Lower leg skin (tissue), 4 donors: ENCODE measurements around the gene MAPK8. TPM values are rescaled to one million over a fixed set of nuclear protein-coding genes. Genes with fewer than 3 reads are reported as not detected.

Source experiments
- DNase-seq, 2 donors: peaks; one replicate each; pipeline ENCODE4 v3.0.0-alpha.2; 2019; ENCODE audit warnings: low spot score in 2 of 2
- H3K4me3 ChIP-seq: fragments of 200-600 bp; sonication (generic); 2 replicates; pipeline ENCODE4 v1.5.1; 2017; ENCODE audit warnings: mild to moderate bottlenecking, low read depth; ENCODE audit not compliant: poor library complexity, severe bottlenecking
- POLR2A ChIP-seq, 2 donors: fragments of 450-650 bp; IDR thresholded peaks; one replicate each; pipeline ENCODE4 v1.6.1; 2016 to 2017; ENCODE audit warnings: antibody characterized with exemption in 2 of 2, mild to moderate bottlenecking in 1 of 2, moderate library complexity in 1 of 2
- WGBS, 2 donors: methylation state at CpG; one replicate each; pipeline ENCODE4 v1.1.5; 2018; 5-methylcytosine and 5-hydroxymethylcytosine counted together
- intact Hi-C: fragments of 100-400 bp; cut with DNase I; formaldehyde crosslinking; loops from one replicate; pipeline ENCODE4 v1.15.0; 2023; ENCODE audit warnings: low total_unique reads
- total RNA-seq, 4 donors: library from RNA; depleted of rRNA; stranded (reverse); fragments of >200 nt; gene quantifications; one replicate each; pipeline ENCODE4 v1.1.0, GENCODE V29; 2016
- TF ChIP-seq, protein P1 (sequence below), 3 donors: fragments of 450-650 bp; IDR thresholded peaks; one replicate each; pipeline ENCODE4 v1.5.1; 2016; ENCODE audit warnings: antibody characterized with exemption in 3 of 3, mild to moderate bottlenecking in 3 of 3, moderate library complexity in 2 of 3

Gene MAPK8
- total RNA-seq, 4 donors from 2014 or later, result 26.7 to 58.6 (median 44.0) TPM

- intact Hi-C loops, result no loop called here
- TF ChIP-seq, protein P1, sequence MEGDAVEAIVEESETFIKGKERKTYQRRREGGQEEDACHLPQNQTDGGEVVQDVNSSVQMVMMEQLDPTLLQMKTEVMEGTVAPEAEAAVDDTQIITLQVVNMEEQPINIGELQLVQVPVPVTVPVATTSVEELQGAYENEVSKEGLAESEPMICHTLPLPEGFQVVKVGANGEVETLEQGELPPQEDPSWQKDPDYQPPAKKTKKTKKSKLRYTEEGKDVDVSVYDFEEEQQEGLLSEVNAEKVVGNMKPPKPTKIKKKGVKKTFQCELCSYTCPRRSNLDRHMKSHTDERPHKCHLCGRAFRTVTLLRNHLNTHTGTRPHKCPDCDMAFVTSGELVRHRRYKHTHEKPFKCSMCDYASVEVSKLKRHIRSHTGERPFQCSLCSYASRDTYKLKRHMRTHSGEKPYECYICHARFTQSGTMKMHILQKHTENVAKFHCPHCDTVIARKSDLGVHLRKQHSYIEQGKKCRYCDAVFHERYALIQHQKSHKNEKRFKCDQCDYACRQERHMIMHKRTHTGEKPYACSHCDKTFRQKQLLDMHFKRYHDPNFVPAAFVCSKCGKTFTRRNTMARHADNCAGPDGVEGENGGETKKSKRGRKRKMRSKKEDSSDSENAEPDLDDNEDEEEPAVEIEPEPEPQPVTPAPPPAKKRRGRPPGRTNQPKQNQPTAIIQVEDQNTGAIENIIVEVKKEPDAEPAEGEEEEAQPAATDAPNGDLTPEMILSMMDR (IDR thresholded peaks at IDR 0.05), result no peak
- H3K4me3 ChIP-seq, result no peak overlapping the region
- DNase-seq, result no peak
- WGBS, 2 donors, result 89 to 95% methylated on average over 4 of the region's 4 CpGs
Observed at GRCh38 chr10:48316236-48316635, 9.8 kb downstream of the MAPK8 start.

DNA sequence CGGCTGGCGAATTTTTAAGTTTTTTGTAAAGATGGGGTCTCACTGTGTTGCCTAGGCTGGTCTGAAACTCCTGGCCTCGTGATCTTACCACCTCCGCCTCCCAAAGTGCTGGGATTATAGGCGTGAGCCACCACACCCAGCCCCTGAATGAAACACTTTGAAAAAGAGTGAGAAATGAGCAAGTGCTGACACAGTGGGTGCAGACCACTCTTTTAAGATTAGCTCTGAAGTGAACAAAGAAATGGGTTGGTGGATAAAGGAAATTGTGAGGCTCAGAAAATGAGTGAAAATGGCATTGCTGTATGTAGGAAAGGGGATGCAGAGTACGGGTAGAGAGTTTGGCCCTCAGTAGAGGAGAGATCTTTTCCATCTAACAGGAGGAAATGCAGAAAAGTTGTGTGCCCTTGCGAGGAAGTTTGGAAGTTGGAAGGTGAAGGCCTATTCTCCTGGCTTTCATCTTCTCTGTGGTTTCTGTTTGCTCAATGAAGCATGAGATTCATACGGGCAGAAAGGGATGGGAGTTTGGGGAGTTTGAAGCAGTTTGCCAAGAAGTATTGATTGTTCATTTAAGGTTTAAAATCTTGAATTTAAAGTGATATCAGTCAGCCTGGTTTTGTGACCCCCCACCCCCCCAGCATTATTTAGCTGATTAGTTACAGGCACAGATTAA is 11.0 kb downstream of the MAPK8 start:
- no peak for DNase-seq
- H3K4me3 ChIP-seq, result no peak overlapping the region
- WGBS, 2 donors, result 91 to 95% methylated on average over 8 of the region's 8 CpGs
- TF ChIP-seq POLR2A (IDR thresholded peaks at IDR 0.05), result no peak
- TF ChIP-seq, protein P1 (IDR thresholded peaks at IDR 0.05), result no peak
- intact Hi-C loops, result no loop called here

DNA sequence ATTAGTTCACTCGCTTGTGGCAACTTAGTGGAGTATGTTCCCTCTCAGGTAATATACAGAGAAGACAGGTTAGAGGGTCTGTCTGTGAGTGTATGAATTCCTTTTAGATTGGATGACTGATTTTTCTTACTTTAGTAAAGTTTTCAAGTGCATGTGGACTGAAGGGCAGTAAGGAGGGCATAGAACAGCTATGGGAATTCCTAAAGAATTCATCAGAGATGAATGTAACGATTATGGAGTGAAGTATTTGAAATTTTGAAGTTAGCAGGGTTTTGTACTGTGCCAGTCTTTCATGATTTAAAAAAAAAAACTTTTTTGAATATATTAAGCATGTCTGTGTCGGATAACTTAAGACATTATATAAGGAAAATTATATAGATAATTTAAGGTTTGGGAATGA is 15.5 kb downstream of the MAPK8 start:
- DNase-seq, result no peak
- TF ChIP-seq, protein P1 (IDR thresholded peaks at IDR 0.05), result no peak
- no peak for TF ChIP-seq POLR2A (IDR thresholded peaks at IDR 0.05)
- 88 to 96% methylated on average over 3 of the region's 3 CpGs for WGBS, 2 donors
- intact Hi-C loops, result no loop called here
- no peak overlapping the region for H3K4me3 ChIP-seq

DNA sequence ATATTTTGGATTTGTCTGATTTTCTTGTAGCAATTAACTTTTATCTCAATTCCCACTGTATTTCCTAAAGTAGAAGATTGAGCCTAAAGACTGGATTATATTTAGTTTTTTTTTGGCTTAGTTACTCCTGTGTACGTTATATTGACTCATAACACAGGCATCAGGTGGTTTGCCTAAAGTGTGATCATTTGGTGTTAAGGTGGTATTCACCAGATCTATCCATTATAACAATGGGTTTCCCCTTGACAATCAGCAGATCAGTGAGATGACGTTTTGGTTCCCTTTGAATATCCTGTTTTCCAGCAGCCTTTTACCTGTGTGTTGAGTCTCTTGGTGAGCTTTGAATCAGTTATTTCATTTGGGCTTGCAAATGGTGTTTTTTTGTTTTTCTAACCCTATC is 18.1 kb downstream of the MAPK8 start:
- no peak overlapping the region for H3K4me3 ChIP-seq
- TF ChIP-seq POLR2A (IDR thresholded peaks at IDR 0.05), result no peak
- intact Hi-C loops, result no loop called here
- 58 to 72% methylated on average over 2 of the region's 2 CpGs for WGBS, 2 donors
- no peak for DNase-seq

- intact Hi-C loops, result no loop called here
- no peak overlapping the region for H3K4me3 ChIP-seq
- DNase-seq, result no peak
- WGBS, 2 donors, result 77 to 78% methylated on average over 3 of the region's 3 CpGs
- TF ChIP-seq POLR2A (IDR thresholded peaks at IDR 0.05), result no peak
- TF ChIP-seq, protein P1 (IDR thresholded peaks at IDR 0.05), result no peak
Observed at GRCh38 chr10:48330269-48330668, 23.8 kb downstream of the MAPK8 start.

DNA sequence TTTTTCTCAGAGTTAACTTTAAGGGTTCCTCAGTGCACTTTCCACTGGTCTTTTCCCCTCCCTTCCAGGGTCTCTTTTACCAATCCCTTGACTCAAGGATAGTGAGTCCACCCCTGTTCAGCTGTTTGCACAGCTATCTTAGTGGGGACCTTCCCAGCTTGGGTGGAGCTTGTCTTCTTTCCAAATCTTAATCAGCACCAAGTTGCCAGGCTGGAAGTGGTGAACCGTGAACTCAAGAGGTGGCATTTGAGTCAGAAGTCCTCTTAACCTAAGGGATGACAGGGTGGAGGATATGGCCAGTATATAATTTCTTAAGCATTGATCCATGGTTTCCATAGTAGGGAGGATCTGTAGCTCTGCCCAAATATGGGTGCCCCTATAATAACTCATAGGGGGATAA is 25.0 kb downstream of the MAPK8 start:
- no peak overlapping the region for H3K4me3 ChIP-seq
- no peak for DNase-seq
- WGBS, 2 donors, result 47 to 61% methylated on average over 1 of the region's 1 CpG
- intact Hi-C loops, result no loop called here
- TF ChIP-seq POLR2A (IDR thresholded peaks at IDR 0.05), result no peak
- TF ChIP-seq, protein P1 (IDR thresholded peaks at IDR 0.05), result no peak
